ENCODE measurements around the gene PAPPA2. TPM values are rescaled to one million over a fixed set of nuclear protein-coding genes. Genes with fewer than 3 reads are reported as not detected.

PAPPA2 gene
- total RNA-seq, 4 donors from 2014 or later: under 0.01 to 3.1 (median 0.45) TPM

- H3K4me1 ChIP-seq: peaks cover 0 to 5% (median 0%) of the 10 kb centered on the region in 4 donors
- no peaks in the 10 kb centered on the region for H3K27me3 ChIP-seq
- no peak overlapping the region for H3K27ac ChIP-seq (replicated peaks in 1 of 4)
- H3K36me3 ChIP-seq: no peaks in the 10 kb centered on the region
- intact Hi-C loops (cut with DNase I): no loop called here
- no peak for DNase-seq (ENCODE audit: extremely low spot score)
- WGBS: 95% methylated on average over 3 of the region's 3 CpGs
- no peak overlapping the region for H3K4me3 ChIP-seq
- no peak for TF ChIP-seq EP300 (IDR thresholded peaks at IDR 0.05)
- TF ChIP-seq POLR2A (IDR thresholded peaks at IDR 0.05; ENCODE audit: low read depth): no peak
- no peak for TF ChIP-seq CTCF (IDR thresholded peaks at IDR 0.05)
- TF ChIP-seq POLR2AphosphoS5 (IDR thresholded peaks at IDR 0.05): no peak
- H3K9me3 ChIP-seq: no peaks in the 10 kb centered on the region
Observed at GRCh38 chr1:176799327-176799726, 336.4 kb downstream of the PAPPA2 start.

DNA sequence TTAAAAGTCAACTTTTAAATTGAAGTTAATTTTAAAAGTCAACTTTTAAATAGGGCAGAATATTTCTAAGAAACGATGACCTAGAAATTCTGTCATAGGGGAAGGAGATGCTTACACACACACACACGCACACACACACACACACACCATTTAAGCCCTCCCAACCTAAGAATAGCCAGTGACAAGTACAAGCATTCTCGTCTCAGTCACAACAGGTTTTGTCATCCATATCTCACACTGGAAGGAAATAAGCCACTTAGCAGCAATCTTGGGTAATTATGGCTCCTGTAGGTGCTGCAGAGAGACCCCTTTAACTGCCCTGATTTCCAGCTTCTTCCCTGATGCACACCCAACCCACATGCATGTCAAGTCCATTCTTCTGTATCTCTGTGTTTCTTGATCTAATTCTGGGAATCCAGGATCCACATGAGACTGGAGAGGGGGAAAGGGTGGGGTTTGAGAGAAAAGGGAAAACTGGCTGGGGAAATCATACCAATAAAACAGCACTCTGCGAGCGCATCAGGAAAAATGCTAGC is 338.1 kb downstream of the PAPPA2 start:
- Histone ChIP-seq H3K4me3 (no peak overlapping the region), H3K9me3 (no peaks in the 10 kb centered on the region), H3K27me3 (no peaks in the 10 kb centered on the region), H3K4me1 (peaks cover 0 to 5% (median 0%) of the 10 kb centered on the region in 4 donors), H3K27ac (replicated peaks in 1 of 4) (no peak overlapping the region), H3K36me3 (no peaks in the 10 kb centered on the region)
- no peak for DNase-seq (ENCODE audit: extremely low spot score)
- intact Hi-C loops (cut with DNase I): no loop called here
- TF ChIP-seq POLR2AphosphoS5 (IDR thresholded peaks at IDR 0.05) (no peak), EP300 (IDR thresholded peaks at IDR 0.05) (no peak), POLR2A (IDR thresholded peaks at IDR 0.05; ENCODE audit: low read depth) (no peak), CTCF (IDR thresholded peaks at IDR 0.05) (no peak)
- WGBS: 55% methylated on average over 5 of the region's 5 CpGs

- TF ChIP-seq CTCF (IDR thresholded peaks at IDR 0.05) (no peak), POLR2A (IDR thresholded peaks at IDR 0.05; ENCODE audit: low read depth) (no peak), POLR2AphosphoS5 (IDR thresholded peaks at IDR 0.05) (no peak), EP300 (IDR thresholded peaks at IDR 0.05) (no peak)
- 17% methylated on average over 3 of the region's 5 CpGs for WGBS
- no peak for DNase-seq (ENCODE audit: extremely low spot score)
- intact Hi-C loops (cut with DNase I): no loop called here
- no peaks in the 10 kb centered on the region for H3K27me3 ChIP-seq
- H3K36me3 ChIP-seq: no peaks in the 10 kb centered on the region
- no peaks in the 10 kb centered on the region for H3K9me3 ChIP-seq
- peak overlapping the region in 1 of 4 donors; percentile 37 for H3K27ac ChIP-seq (replicated peaks in 1 of 4)
- H3K4me1 ChIP-seq: peaks cover 0 to 5% (median 0%) of the 10 kb centered on the region in 4 donors
- no peak overlapping the region for H3K4me3 ChIP-seq
Observed at GRCh38 chr1:176801514-176802020, 338.6 kb downstream of the PAPPA2 start.

GRCh38 chr1:176802316-176802715 is 339.3 kb downstream of the PAPPA2 start:
- H3K36me3 ChIP-seq: no peaks in the 10 kb centered on the region
- WGBS: 83% methylated on average over 2 of the region's 2 CpGs
- no peak overlapping the region for H3K27ac ChIP-seq (replicated peaks in 1 of 4)
- no peaks in the 10 kb centered on the region for H3K9me3 ChIP-seq
- no peak overlapping the region for H3K4me3 ChIP-seq
- TF ChIP-seq POLR2AphosphoS5 (IDR thresholded peaks at IDR 0.05) (no peak), EP300 (IDR thresholded peaks at IDR 0.05) (no peak), POLR2A (IDR thresholded peaks at IDR 0.05; ENCODE audit: low read depth) (no peak), CTCF (IDR thresholded peaks at IDR 0.05) (no peak)
- no peaks in the 10 kb centered on the region for H3K27me3 ChIP-seq
- no peak for DNase-seq (ENCODE audit: extremely low spot score)
- intact Hi-C loops (cut with DNase I): no loop called here
- H3K4me1 ChIP-seq: peaks cover 0 to 5% (median 0%) of the 10 kb centered on the region in 4 donors

- Histone ChIP-seq H3K4me1 (peaks cover 0 to 5% (median 0%) of the 10 kb centered on the region in 4 donors), H3K36me3 (no peaks in the 10 kb centered on the region), H3K27ac (replicated peaks in 1 of 4) (no peak overlapping the region), H3K4me3 (no peak overlapping the region), H3K27me3 (no peaks in the 10 kb centered on the region), H3K9me3 (no peaks in the 10 kb centered on the region)
- WGBS: 74% methylated on average over 5 of the region's 5 CpGs
- intact Hi-C loops (cut with DNase I): no loop called here
- no peak for DNase-seq (ENCODE audit: extremely low spot score)
- TF ChIP-seq CTCF (IDR thresholded peaks at IDR 0.05): no peak
- no peak for TF ChIP-seq EP300 (IDR thresholded peaks at IDR 0.05)
Observed at GRCh38 chr1:176803042-176803441, 340.1 kb downstream of the PAPPA2 start.

Data from esophagus muscularis mucosa (tissue), 4 donors.